GM12878 (cell line): ENCODE results near the gene PRR35.

Experiments
- CEBPB ChIP-seq, 2 experiments: fragments of 150-350 bp in 1 of 2; IDR thresholded peaks; 2 replicates each; pipeline ENCODE4 v1.6.1; 2012 to 2014; ENCODE audit warnings: low read depth in 2 of 2, low read length in 2 of 2, borderline replicate concordance in 1 of 2, inconsistent platforms in 1 of 2
- CREM ChIP-seq: IDR thresholded peaks from 2 replicates; pipeline ENCODE4 v1.6.1; 2014; ENCODE audit warnings: antibody characterized with exemption, low read depth
- EP300 ChIP-seq, 2 experiments: fragments of 150-350 bp in 1 of 2; IDR thresholded peaks; 2 replicates each; pipeline ENCODE4 v1.6.1; 2011 to 2012; ENCODE audit warnings: low read depth in 2 of 2, low read length in 2 of 2, borderline replicate concordance in 1 of 2, improper control_type of control experiment in 1 of 2, inconsistent platforms in 1 of 2; ENCODE audit not compliant: control insufficient read depth in 1 of 2
- MTA2 ChIP-seq: fragments of 450-650 bp; IDR thresholded peaks from 2 replicates; pipeline ENCODE4 v1.6.1; 2016; ENCODE audit warnings: low read depth, mild to moderate bottlenecking, moderate library complexity
- MTA3 ChIP-seq: IDR thresholded peaks from 2 replicates; pipeline ENCODE4 v1.6.1; 2012; ENCODE audit warnings: low read length, inconsistent platforms, borderline replicate concordance
- NFXL1 ChIP-seq: fragments of 450-650 bp; IDR thresholded peaks from 2 replicates; pipeline ENCODE4 v1.6.1; 2017; ENCODE audit warnings: antibody characterized with exemption, mild to moderate bottlenecking, borderline replicate concordance
- TAF1 ChIP-seq: IDR thresholded peaks from 2 replicates; pipeline ENCODE4 v1.6.1; 2011; ENCODE audit warnings: mild to moderate bottlenecking, low read depth, low read length, borderline replicate concordance
- TCF7 ChIP-seq: IDR thresholded peaks from 2 replicates; pipeline ENCODE4 v1.6.1; 2014; ENCODE audit warnings: antibody characterized with exemption, borderline replicate concordance
- ZNF24 ChIP-seq: fragments of 450-650 bp; IDR thresholded peaks from 2 replicates; pipeline ENCODE4 v1.6.1; 2017; ENCODE audit warnings: antibody characterized with exemption, mild to moderate bottlenecking
- TF ChIP-seq, protein P1 (sequence below), 3 experiments: IDR thresholded peaks in 2 of 3; conservative IDR thresholded peaks in 1 of 3; 2 replicates each; pipeline ENCODE4 v1.5.1; 2011; ENCODE audit warnings: low read depth in 3 of 3, low read length in 3 of 3, mild to moderate bottlenecking in 3 of 3, control low read depth in 2 of 3, moderate library complexity in 2 of 3, inconsistent platforms in 1 of 3, mixed read lengths in 1 of 3; ENCODE audit not compliant: control insufficient read depth in 2 of 3, insufficient read depth in 1 of 3; ENCODE audit errors: extremely low read depth in 1 of 3
- TF ChIP-seq, protein P2 (sequence below): IDR thresholded peaks from 2 replicates; pipeline ENCODE4 v1.6.1; 2012; ENCODE audit warnings: low read depth, low read length, improper control_type of control experiment

DNA sequence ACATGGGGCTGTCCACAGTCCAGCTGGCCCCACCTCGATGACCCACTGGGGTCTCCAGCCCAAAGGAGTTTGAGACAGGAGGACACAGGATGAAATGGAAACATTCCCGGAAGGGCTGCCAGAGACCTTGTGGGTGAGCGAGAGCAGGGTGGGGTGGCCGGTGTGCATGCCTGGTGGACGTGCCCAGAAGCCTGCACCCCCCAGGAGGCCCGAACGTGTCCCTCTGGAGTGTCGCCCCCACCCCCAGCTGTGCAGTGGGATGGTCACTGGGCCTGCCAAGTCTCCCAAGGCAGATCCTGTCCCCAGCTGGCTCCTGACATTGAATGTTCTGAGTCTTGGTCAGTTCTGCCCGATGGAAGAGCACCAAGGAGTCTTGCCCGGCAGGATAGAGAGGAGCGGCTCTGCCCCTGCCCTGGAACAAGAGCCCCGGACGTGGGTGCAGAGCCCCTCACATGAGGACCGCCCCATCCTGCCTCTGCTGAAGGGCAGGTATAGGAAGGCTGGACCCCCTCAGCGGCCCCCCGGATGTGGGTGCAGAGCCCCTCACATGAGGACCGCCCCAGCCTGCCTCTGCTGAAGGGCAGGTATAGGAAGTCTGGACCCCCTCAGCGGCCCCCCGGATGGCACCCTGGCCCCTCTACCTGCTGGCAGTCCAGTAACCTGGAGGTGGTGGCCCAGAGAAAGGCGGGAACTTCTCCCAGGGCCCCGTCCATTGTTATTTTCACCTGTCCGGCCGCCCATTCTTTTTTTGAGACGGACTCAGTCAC, 35.7 kb upstream of the PRR35 start:
- TF ChIP-seq NFXL1 (no peak), EP300 (IDR thresholded peaks at IDR 0.05; ENCODE audit: borderline replicate concordance in 1 of 2, control insufficient read depth in 1 of 2, low read depth in 2 of 2, low read length in 2 of 2) (no peak), ZNF24 (no peak), MTA3 (no peak), CEBPB (IDR thresholded peaks at IDR 0.05; ENCODE audit: borderline replicate concordance in 1 of 2, low read depth in 2 of 2, low read length in 2 of 2) (no peak), MTA2 (no peak), TCF7 (no peak), CREM (no peak), TAF1 (no peak)
- TF ChIP-seq, protein P1, sequence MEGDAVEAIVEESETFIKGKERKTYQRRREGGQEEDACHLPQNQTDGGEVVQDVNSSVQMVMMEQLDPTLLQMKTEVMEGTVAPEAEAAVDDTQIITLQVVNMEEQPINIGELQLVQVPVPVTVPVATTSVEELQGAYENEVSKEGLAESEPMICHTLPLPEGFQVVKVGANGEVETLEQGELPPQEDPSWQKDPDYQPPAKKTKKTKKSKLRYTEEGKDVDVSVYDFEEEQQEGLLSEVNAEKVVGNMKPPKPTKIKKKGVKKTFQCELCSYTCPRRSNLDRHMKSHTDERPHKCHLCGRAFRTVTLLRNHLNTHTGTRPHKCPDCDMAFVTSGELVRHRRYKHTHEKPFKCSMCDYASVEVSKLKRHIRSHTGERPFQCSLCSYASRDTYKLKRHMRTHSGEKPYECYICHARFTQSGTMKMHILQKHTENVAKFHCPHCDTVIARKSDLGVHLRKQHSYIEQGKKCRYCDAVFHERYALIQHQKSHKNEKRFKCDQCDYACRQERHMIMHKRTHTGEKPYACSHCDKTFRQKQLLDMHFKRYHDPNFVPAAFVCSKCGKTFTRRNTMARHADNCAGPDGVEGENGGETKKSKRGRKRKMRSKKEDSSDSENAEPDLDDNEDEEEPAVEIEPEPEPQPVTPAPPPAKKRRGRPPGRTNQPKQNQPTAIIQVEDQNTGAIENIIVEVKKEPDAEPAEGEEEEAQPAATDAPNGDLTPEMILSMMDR (IDR thresholded peaks at IDR 0.05 in 2 of 3, conservative IDR thresholded peaks at IDR 0.05 in 1 of 3; ENCODE audit: control insufficient read depth in 2 of 3, extremely low read depth in 1 of 3, insufficient read depth in 1 of 3, low read depth in 3 of 3, low read length in 3 of 3): no peak
- TF ChIP-seq, protein P2, sequence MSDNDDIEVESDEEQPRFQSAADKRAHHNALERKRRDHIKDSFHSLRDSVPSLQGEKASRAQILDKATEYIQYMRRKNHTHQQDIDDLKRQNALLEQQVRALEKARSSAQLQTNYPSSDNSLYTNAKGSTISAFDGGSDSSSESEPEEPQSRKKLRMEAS: no peak
